Cerebellar nuclear complex (tissue), 1 donor: ENCODE measurements around the gene NPTX1.

Source experiments
- DNase-seq, 2 experiments: peaks; one replicate each; lab custom pipeline; 2025; lab: John Stamatoyannopoulos, UW

The NPTX1 gene

DNA sequence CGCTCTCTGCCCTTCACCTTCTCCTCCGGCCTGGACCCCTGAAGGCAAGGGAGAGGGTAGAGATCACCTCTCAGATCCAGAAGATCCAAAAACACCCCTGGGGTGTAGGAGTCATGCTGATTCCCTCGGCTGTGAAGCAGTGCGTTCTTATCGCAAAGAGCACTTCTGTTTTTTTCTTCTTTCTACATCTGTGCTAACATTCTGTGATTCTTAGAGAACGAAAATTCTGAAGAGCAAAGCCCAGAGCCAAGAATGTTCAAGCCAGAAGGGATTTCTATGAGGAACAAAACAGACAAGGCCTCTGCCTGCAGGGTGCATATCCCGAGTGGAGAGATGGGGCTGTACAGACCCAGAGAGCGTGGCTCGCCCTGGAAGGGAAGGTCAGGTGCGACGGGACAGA lies 17.2 kb downstream of the NPTX1 start:
- DNase-seq = no peak

DNA sequence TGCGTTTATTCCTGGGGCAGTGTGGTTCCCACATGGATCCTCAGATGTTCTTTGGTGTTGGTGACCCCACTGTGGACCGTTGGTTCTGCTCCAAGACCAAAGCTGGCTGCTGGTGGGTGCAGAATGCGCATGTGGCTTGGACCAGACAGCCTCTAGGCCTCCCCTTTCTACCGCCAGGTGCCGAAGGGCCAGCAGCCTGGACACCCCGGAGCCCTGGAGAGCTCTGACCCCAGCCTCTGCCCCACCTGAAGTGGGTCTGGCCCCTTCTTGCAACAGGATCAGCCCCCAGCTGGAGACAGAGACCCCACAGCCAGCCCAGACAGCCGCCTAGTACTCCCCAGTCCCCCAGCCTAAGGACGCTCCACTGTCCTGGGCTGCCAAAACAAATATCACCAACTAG lies 18.4 kb downstream of the NPTX1 start:
- no peak for DNase-seq

DNA sequence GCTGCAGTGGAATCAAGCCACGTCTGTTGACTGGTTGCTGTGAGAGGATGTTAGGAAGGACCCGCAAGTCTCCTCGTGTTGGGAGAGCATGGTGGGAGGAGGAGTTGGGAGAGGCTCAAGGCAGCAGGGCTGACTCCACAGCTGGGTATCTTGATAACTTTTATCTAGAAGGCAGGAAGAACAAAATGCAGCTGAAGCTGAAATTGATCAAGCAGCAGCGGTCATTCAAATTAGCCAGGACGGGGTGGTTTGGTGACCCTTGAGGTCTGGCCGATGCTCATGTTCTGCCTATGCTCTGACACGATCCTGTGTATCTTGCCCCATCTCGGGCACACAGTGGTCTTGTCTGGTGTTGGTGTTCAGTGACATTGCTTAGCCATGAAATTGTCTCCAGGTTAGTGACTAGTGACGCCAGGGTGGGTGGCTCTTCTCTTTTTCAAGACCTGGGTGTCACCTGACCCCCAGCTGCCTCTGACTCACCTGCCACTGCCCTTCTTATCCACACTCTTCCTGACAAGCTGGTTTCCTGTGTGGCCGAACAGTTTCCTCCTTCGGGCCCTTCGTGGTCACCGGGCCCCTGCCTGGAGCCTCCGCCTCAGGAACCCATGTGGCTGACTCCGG lies 19.1 kb downstream of the NPTX1 start:
- no peak for DNase-seq

DNA sequence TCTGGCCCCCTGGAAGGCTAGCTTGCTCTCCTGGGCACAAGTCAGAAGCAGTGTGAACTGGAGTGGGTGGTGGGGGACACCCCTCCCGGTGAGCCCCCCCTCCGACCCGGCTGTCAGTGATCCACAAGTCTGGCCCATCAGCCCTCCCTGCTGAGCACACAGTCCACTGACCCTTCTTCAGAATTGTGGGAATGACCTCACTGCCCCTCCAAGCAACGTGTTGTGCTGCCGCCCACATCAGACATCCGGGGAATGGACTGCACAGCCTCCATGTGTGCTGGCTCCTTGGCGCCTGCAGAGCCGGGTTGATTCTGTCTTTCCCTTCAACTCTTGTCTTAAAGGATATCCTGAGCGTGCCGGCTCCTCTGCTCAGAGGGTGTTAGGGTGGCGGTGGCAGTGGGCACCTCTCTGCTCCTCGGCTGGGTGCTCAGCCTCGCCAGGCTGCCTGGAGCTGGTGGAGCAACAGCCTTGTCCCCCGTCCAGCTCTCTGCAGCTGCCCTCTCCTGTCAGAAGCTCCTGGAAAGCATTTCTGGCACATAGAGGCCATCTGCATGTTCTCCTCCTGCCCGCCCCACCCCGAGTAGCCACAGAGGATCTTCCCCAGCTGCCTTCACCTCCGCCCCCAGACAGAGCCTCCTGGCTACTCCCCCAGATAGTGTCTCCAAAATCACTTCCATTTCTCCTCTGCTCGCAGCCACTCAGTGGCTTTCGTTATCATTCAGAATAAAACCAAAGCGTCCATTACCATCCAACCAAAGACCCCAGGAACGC lies 19.8 kb downstream of the NPTX1 start:
- DNase-seq = no peak

DNA sequence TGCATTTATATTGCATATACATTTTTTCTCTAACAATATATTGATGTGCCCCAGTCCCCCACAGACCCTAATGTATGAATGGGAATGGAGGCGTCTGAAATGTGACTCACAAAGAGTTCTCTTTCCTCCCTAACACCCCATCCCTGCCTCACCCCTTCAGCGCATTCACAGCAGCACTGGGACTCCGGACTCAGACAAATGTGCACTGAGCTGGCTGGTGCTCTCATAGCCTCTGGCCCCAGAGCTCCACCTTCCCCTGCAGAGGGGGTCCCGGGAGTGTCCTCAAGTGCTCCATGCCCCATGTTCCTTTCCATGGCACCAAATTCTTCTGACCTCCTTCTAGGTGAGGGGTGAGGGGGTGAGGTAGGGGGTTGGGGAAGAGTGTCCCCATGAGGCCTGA lies 20.6 kb downstream of the NPTX1 start:
- DNase-seq = no peak

DNA sequence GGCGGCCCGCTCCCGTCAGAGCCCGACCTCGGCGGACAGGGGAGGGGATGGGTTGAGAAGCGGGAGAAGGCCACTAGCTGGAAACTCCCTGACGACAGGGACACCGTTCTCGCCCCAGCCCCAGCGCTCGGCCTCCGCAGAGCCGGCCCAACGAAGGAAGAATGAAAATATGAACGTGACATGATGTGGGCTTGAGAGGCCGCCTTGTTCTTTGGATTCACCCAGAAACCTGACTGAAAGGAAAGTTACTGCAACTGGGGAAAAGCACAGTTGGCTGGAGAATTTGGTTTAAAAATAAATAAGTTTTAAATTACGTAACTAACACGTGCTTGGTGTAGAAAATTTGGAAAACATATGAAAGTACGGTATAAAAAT lies 21.1 kb downstream of the NPTX1 start:
- DNase-seq = no peak

DNA sequence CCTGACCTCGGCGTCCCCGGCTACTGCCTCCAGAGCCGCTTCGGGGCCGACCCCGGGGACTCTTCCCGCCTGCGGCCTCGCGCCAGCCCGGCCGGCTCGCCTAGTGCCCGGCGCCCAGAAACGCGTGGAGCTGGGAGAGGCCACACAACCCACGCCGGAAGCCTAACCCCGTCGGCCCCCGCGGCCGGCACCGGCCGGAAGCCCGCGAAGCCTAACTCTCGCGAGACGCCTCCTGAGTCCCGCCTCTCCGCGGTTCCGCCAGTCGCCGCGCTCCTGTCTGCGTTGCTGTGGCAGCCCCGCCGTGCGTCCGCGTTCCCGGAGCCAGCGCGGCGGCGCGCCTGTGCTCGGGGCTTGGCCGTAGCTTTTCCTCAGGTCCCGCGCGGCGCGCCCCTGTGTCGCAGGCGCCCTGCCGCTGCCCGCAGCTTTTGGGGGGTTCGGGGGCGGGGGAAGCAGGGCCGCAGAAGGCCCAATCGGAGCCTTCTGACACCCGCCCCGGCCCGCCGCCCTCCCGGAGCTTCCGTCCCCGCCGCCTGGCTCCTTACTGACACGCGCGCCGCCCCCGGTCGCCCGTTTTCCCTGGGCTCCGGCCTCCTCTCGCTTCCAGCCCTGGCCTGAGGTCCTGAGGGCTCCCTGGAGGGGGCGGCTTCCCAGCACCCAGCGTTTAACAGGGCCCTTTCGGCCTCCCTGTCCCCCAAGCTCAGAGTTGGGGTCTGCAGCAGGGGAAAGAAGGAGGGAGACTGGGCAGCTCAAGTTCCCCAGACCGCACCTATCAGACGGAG lies 21.7 kb downstream of the NPTX1 start:
- DNase-seq = peak; percentile 57 to 72

DNA sequence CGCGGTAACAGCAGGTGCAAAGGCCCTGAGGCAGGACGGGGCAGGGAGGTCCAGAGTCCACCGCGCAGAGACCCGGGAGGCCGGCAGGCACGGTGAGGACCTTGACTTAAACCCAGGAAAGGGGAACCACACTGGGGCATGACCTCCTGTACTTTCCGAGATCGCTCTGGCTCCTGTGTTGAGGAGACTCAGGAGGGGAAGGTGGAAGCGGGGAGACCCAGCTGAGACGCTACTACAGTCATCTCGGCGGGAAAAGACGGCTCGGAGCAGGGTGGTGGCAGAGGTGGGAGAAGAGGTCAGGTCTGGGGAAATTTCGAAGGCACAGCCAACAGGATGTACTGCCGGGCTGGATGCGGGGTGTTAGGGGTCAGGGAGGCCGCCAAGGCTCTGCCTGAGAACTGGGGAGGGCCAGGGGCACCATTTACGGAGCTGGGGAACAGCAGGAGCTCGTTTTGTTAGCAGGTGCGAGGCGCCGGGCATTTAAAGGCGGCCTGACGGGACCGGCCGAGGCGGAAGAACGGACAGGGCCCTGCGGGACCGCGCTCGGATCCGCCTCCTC lies 22.3 kb downstream of the NPTX1 start:
- no peak for DNase-seq

DNA sequence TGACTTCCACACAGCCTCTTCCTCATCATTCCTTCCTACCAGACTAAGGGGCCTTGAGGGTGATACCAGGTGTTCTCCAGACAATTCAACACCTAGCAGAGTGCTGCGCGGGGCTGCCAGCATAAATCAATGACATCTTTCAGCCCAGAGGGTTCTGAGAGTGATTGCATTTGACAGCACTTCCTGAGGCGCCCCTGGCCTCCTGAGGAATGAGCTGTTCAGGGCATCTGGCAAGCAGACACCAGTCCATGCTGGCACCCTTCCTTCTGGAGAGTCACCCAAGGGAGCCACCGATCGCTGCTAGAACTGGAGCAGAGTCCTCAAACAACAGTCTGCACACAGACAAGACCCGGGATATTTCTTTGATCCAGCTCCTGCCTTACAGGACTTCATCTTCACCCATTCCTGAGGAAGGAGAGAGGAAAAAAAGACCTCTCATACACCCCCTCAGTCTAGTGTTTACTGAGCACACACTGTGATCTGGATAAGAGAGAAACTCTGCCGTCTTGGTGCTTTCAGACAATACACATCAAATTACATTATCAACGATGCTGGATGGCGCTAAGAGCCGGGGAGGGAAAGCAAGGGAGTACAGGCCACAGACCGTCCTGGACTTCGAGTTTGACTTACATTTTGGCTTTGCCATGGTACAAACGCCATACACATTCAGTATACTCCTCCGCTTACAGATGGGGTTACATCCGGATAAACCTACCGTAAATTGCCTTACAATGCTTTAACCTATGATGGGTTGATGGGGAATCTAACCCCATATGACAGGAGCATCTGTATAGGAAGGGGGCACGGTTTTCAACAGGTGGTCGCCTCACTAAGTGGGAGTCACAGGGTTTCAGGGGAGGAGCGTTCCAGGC lies 23.0 kb downstream of the NPTX1 start:
- no peak for DNase-seq

DNA sequence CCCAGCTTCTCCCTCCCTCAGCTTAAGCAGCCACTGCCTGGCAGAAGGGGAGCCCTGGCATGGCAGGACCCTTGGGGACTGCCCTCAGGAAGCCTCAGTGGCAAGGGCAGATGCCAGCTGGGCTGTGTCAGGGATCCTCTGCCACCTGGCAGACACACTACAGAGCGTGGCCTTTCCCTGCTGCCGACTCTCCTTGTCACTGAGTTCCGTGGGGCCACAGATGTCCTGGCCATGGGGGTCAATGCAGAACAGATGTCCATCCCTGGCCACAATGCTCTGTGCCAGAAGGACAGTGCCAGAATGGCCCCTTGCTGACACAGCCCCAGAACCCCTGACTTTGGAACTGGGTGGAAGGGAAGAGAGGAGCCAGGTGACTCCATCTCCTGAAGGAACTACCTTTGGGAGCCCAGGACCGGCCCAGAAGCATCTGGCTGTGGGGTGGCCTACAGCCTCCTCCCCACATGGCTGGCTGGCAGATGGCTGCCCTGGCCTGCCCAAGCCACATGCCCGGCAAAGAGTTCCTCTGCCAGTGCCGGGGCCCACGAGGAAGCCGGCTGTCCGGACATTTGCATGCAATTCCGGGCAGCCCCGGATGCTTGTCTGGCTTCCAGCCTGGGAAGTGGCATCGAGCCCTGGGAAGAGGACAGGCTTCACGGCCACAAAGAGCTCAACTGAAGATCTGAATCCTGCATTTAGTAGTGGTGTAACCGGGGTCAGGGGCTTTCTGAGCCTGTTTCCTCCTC lies 24.1 kb downstream of the NPTX1 start:
- peak; percentile 63 to 94 for DNase-seq

DNA sequence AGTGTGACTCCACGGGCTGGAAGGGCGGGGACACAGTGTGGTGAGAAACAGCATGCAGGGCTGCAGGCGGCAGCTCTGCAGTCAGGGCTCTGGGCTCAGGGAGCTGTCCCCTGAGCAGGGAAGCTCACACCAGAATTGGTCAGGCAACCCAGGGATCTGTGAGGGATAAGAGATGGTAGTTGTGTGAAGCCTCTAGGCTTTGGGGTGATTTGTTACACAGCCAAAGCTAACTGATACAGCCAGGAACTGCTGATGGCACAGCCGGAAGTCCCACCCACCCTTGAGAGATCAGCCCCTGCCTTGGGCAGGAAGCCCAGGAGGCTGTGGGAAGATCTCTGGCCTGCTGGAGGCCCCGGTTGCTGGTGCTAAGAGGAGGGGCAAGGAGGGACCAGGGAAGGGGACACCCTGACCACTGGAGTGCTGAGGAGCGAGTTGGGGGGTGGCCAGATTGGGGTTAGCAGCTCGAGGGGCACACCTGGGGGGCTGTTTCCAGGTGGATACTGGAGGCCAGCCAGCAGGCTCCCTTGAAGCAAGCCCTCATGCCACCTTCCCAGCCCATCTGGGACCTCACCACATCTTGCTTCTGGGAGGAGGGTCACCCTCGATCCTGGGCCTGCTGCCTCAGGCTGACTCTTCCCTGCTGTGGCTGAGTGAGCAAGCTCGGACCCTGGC lies 25.2 kb downstream of the NPTX1 start:
- no peak for DNase-seq

DNA sequence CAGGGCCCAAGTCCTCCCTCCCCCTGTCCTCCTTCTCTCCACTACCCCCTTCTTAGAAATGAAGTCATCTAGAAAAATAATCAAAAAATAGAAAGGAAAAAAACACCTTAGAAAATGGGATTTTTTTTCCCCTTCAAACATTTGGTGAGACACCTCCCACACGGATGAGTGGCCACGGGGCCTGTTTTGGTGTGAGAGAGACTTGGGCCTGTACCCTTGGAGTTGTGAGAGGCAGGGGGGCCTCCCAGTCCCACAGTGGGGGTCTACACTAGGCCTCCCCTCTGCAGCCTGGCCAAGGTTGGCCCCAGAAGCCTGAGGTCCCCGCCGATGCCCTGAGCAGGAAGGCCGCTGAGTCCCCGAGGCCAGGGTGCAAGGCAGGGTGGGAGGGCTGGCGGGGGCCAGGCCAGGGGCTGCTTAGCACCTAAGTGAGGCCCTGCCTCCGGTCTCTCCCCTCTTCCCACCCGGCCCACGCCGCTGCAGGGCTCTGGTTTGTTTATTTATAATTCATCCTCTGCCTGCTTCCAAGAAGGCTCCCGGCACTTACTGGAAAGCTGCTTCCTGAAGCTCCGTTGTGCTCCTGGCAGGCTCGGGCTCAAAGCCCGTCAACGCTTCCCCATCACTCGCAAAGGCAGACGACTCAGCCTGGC lies 26.4 kb downstream of the NPTX1 start:
- no peak for DNase-seq

DNA sequence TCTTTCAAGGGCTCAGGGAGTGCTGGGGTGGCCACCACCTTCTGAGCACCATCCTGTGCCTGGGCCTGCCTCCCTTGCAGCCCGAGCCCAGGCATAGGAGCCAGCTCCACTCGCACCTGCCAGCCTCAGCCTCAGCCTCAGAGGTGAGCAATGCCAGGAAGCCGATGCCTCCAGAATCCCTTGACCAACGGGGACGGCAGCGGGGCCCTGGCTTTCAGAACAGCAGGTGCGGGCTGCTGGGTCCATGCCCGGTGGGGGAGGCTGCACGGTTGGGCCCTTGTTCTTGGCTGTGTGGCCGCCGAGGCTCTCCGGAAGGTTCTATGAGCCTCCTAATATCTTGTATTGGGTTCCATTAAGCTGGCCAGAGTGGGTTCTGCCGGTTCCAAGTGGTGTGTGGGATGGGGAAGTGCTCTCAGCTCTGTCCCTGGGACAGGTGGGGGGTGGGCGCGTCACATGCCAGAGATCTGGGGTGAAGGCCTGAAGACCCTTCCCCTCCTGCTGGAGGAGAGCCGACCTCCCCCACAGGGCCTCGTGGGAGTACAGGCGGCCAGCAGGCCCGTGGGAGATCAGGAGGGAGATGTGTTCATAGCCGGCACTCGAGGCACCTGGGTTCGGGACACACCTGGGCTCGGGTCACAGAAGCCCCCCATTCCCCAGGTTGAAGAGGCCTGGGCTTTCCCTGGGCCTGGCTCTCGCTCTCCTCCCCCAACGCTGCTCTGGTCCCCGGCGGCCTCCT lies 27.0 kb downstream of the NPTX1 start:
- peak; percentile 31 to 64 for DNase-seq

DNA sequence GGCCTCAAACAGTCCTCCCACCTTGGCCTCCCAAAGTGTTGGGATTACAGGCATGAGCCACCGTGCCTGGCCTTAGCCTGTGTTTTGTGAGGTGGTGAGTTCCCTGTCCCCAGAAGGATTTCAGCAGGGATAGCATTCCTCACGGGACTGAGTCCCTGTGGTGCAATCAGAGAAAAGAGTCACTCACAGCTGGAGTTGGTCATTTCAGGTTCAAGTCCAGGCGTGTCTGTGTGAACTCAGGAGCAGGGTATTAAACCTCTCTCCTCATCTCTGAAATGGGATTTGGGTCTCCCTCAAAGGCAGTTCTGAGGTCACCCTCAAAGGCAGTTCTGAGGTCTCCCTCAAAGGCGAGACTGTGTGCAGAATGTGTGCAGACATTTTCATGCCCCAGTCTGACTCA lies 28.6 kb downstream of the NPTX1 start:
- no peak for DNase-seq

DNA sequence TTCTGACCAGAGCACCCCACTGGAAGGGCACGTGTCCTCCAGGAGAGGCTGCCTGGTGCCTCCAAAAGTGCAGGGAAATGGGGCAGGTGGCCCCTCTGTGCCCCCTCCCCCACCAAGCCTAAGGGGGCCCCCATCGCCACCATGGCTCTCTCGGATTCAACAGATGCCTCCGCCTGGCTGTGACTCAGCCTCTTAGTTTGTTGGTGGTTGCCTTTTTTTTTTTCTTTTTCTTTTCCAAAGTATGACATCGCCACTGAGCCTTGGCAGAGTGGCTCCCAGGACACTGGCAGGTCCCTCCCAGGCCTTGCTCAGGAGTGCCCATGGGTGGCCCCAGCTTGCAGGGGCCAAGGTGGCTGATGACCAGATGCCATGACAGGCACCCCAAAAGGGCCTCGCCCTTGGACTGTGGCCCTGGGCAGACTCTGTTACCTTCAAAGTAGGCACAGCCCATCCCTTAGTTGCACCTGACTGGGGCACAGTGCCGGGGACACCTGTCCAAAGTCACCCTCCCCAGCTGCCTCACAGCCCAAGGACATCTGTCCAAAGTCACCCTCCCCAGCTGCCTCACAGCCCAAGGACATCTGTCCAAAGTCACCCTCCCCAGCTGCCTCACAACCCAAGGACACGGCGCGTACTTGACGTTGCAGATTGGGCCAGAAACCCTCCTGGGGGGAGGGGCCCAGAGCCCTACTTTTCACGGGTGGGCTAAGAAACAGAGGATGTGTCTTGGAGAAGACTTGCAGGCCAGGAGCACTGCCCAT lies 29.6 kb downstream of the NPTX1 start:
- no peak for DNase-seq

DNA sequence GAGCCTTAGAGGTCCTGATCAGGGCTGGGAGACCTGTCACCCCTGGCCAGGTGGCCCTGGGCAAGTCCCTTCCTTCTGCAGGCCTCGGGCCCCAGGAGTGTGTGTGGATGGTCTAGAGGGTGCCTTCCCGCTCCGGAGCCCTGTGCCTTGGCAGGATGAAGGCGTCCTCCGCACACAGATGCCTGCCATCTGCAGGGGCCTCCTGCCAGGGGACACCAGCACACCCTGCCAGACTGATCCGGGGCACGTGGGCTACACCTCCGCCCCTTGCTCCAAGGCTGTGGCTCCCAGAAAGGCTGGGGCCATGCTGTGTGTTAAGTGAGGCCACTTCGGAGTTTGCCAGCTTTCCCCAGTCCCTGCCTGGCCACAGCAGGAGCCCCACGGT lies 30.7 kb downstream of the NPTX1 start:
- peak in 1 of 2 experiments; percentile 24 for DNase-seq

DNA sequence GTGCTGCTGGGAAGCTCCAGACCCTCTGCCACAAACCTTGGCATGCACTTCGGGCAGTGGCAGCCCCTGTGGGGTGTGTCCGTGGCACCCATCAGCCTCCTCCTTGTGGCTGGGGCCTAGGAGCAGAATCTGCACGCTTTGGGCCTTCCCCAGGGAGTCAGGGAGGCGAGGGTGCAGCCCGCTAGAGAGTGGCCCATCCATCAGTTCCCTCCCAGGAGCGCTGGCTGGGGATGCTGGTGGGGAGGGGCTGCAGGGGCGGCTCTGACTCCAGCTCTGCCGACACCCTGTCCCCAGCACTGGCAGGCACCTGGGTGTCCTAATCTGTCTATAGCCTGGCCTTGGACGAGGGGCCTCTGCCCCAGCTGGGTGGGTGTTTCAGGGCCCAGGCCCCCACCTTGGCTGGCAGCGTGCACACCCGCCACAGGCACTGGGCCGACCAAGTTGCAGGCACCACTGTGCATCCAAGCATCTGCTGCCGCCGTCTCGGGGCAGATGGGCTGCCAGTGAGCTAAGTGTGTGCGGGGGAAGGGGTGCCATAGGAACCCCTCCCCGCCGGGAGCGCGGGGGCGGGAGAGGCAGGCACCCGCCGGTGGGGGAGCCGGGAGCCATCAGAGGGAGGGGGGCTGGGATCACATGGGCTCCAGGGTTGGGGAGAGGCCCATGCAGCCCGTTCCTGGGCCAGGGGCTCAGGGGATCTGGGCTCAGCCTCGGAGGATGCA lies 31.2 kb downstream of the NPTX1 start:
- DNase-seq = no peak

DNA sequence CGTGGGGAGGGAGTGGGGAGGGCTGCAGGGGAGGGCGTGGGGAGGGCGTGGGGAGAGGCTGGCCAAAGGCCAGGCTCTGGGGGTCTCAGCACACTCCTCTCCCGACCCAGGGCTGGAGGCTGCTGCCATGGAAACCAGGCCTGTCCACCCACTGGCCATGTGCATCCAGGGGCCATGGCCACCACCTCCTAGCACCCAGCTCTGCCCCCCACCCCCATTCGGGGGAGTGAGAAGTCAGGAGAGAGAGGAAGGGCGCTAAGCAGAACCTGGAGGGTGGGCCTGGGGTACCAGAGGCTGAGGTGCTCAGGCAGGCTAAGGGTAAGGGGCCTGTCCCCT lies 31.8 kb downstream of the NPTX1 start:
- no peak for DNase-seq
